Fibroblast of skin of right biceps (primary cell): ENCODE data around the gene OVCH1.

Source experiments
- DNase-seq: peaks from one replicate; pipeline ENCODE4 v3.0.0-alpha.2; 2013

OVCH1 gene

GRCh38 chr12:29497588-29497987 is at the start of gene OVCH1:
Gene OVCH1, minus strand, starts transcription at chr12:29497686. Its CDS starts 0 bp downstream, at chr12:29497686.
- DNase-seq, result no peak

GRCh38 chr12:29547151-29547632 is 49.7 kb upstream of the OVCH1 start:
- peak; percentile 19 for DNase-seq

GRCh38 chr12:29546000-29546399 is 48.5 kb upstream of the OVCH1 start:
- DNase-seq, result no peak

GRCh38 chr12:29545102-29545467 is 47.6 kb upstream of the OVCH1 start:
- no peak for DNase-seq

- DNase-seq, result no peak
Observed at GRCh38 chr12:29544428-29545101, 47.1 kb upstream of the OVCH1 start.

GRCh38 chr12:29543036-29543435 is 45.5 kb upstream of the OVCH1 start:
- DNase-seq, result no peak

GRCh38 chr12:29537298-29537697 is 39.8 kb upstream of the OVCH1 start:
- DNase-seq, result peak; percentile 46

GRCh38 chr12:29534935-29535334 is 37.4 kb upstream of the OVCH1 start:
- no peak for DNase-seq

GRCh38 chr12:29533815-29534489 is 36.5 kb upstream of the OVCH1 start:
- no peak for DNase-seq

GRCh38 chr12:29531471-29531870 is 34.0 kb upstream of the OVCH1 start:
- DNase-seq, result no peak

- no peak for DNase-seq
Observed at GRCh38 chr12:29530436-29530835, 33.0 kb upstream of the OVCH1 start.

GRCh38 chr12:29528161-29528560 is 30.7 kb upstream of the OVCH1 start:
- DNase-seq, result no peak

GRCh38 chr12:29521951-29522350 is 24.5 kb upstream of the OVCH1 start:
- no peak for DNase-seq

GRCh38 chr12:29519585-29520182 is 22.2 kb upstream of the OVCH1 start:
- peak; percentile 46 for DNase-seq

- DNase-seq, result no peak
Observed at GRCh38 chr12:29518407-29518806, 20.9 kb upstream of the OVCH1 start.

- DNase-seq, result no peak
Observed at GRCh38 chr12:29517264-29517663, 19.8 kb upstream of the OVCH1 start.

GRCh38 chr12:29516431-29516875 is 19.0 kb upstream of the OVCH1 start:
- peak; percentile 38 for DNase-seq

GRCh38 chr12:29510591-29511185 is 13.2 kb upstream of the OVCH1 start:
- DNase-seq, result no peak

GRCh38 chr12:29509503-29509902 is 12.0 kb upstream of the OVCH1 start:
- DNase-seq, result no peak

GRCh38 chr12:29508949-29509348 is 11.5 kb upstream of the OVCH1 start:
- no peak for DNase-seq

GRCh38 chr12:29505122-29505521 is 7.6 kb upstream of the OVCH1 start:
- DNase-seq, result no peak

GRCh38 chr12:29503283-29503682 is 5.8 kb upstream of the OVCH1 start:
- DNase-seq, result no peak

- DNase-seq, result no peak
Observed at GRCh38 chr12:29499235-29499634, 1.7 kb upstream of the OVCH1 start.

- DNase-seq, result no peak
Observed at GRCh38 chr12:29492891-29493290, 4.6 kb downstream of the OVCH1 start.
